CD4-positive, alpha-beta T cell treated with Interleukin-2 at 100 ng/mL for 4 hours (primary cell): Measurements from ENCODE around the gene CARMIL1.

Experiments
- DNase-seq: peaks from one replicate; pipeline ENCODE4 v3.0.0-alpha.2; 2020; ENCODE audit warnings: low spot score

CARMIL1 gene

GRCh38 chr6:25512560-25512959 is 233.4 kb downstream of the CARMIL1 start:
- DNase-seq, result no peak

GRCh38 chr6:25519856-25520255 is 240.7 kb downstream of the CARMIL1 start:
- DNase-seq, result no peak

- no peak for DNase-seq
Measured at GRCh38 chr6:25524542-25524941, 245.4 kb downstream of the CARMIL1 start.

GRCh38 chr6:25525078-25525477 is 245.9 kb downstream of the CARMIL1 start:
- no peak for DNase-seq

- DNase-seq, result no peak
Measured at GRCh38 chr6:25534942-25535631, 255.9 kb downstream of the CARMIL1 start.

- no peak for DNase-seq
Measured at GRCh38 chr6:25535632-25536225, 256.6 kb downstream of the CARMIL1 start.

- DNase-seq, result no peak
Measured at GRCh38 chr6:25536781-25537180, 257.6 kb downstream of the CARMIL1 start.

GRCh38 chr6:25537349-25538018 is 258.3 kb downstream of the CARMIL1 start:
- DNase-seq, result no peak

GRCh38 chr6:25541228-25541627 is 262.1 kb downstream of the CARMIL1 start:
- no peak for DNase-seq

- no peak for DNase-seq
Measured at GRCh38 chr6:25542984-25543910, 264.1 kb downstream of the CARMIL1 start.

- DNase-seq, result no peak
Measured at GRCh38 chr6:25544833-25545232, 265.7 kb downstream of the CARMIL1 start.

- DNase-seq, result no peak
Measured at GRCh38 chr6:25547797-25548196, 268.6 kb downstream of the CARMIL1 start.

GRCh38 chr6:25548451-25548850 is 269.3 kb downstream of the CARMIL1 start:
- DNase-seq, result no peak

GRCh38 chr6:25550631-25551030 is 271.5 kb downstream of the CARMIL1 start:
- DNase-seq, result no peak

GRCh38 chr6:25553502-25553901 is 274.3 kb downstream of the CARMIL1 start:
- DNase-seq, result no peak

GRCh38 chr6:25555188-25555587 is 276.0 kb downstream of the CARMIL1 start:
- no peak for DNase-seq

- DNase-seq, result peak; percentile 71
Measured at GRCh38 chr6:25556516-25556915, 277.3 kb downstream of the CARMIL1 start.

- DNase-seq, result no peak
Measured at GRCh38 chr6:25558155-25558817, 279.1 kb downstream of the CARMIL1 start.

- no peak for DNase-seq
Measured at GRCh38 chr6:25560865-25561264, 281.7 kb downstream of the CARMIL1 start.

- DNase-seq, result no peak
Measured at GRCh38 chr6:25564943-25565342, 285.8 kb downstream of the CARMIL1 start.

- DNase-seq, result no peak
Measured at GRCh38 chr6:25570578-25570977, 291.4 kb downstream of the CARMIL1 start.

GRCh38 chr6:25576919-25577318 is 297.7 kb downstream of the CARMIL1 start:
- DNase-seq, result no peak
